ENCODE measurements around the gene NXPE1.
"Not testable (repeated sequence)": the region's sequence is repeated elsewhere in the genome, so short reads cannot be mapped to it uniquely, and the experiment has no call there.

- TF ChIP-seq CTCF, POLR2AphosphoS5, POLR2A (IDR thresholded peaks at IDR 0.05): not testable (repeated sequence)
Measured at GRCh38 chr11:114608605-114609004, 48.9 kb upstream of the NXPE1 start.
